ENCODE results near the gene PROM1.

PROM1 gene

DNA sequence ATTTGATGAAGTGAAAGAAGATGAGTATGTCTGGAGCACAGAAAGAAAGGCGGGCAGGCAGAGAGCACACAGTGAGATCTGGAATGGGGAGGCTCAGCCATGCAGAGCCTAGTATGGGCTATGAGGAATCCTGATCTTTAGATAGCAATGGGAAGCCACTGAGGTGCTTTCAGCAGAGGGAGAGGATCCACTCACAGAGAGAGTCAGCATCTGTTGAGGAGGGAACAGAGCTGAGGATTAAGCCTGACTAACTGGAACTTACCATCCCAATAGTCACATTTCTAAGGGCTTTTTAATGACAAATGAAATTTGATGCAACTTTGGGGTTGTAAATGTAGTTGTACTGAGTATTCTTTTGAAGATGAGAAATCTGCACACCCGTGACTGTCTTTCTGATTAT lies 100.2 kb downstream of the PROM1 start:
- no peak for FAIRE-seq

DNA sequence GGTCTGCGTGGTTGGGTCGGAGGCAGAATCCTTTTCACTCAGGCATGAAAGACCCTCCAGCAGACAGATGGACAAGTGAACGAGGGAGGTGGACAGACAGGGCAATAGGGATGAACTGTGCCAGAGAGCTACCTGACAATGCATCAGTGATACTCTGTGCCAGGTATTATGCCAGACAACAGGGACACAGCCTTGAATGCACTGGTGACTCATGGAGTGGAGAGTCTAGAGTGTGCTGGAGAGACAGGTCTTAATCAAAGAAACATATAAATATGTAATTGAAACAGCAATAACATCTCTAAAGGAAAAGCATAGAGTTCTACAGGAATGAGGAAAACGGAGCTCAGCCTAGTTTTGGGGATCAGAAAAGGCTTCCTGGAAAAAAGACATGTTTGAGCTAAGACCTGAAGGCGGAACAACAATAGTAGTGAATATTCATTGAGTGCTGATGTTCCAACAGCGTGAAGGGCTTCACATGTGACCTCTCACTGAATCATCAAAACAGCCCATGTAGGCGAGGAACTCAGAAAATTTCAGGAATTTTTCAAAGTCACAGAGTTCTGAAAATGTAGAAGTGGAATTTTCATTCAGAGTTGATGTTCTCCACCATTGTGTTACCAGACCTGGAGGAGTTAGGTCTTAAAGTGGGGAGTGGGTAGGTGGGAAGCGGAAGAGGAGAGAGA lies 100.8 kb downstream of the PROM1 start:
- no peak for FAIRE-seq

DNA sequence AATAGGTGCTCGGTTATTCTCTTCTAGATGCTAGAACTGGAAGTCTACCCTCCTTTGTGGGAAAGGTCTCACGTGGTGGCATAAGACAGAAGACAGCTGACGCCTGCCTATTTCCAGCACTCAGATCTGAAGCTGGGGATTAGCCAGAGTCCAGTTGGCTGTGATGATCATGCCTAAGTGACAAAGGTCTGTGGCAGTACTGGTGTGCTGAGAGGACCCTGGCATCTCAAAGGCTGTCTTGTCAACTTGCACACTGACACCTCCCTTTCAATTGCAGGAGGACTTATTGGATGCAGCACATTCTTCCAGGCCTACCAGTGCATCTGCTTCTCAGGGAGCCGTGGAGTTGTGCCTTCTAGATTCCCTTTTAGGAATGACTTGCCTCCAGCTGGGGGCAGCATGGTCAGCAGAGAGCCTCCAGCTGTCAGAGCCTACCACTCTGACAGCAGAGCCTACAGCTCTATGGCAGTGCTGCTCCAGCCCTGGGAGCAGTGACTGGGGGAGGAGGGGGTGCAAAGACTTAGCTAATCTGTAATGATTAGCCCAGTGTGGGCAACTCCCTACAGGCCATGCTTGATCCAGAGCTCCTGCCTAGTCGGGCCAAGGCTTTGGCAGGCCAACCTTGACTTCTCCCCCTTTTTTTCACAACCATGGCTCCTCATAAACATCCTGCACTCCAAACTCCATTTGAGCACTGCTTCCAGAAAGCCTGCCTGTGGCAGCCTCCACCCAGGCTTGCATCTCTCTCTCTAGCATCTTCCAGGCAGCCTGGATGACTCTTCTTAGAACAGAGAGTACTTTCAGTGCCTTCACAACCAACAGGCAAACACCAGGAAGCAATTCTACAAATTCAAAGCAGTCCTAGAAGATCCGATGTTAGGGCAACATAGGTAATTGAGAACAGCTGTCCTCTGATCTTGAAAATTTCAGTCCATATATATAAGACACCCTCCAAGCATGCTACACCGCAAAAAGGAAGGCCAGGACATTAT lies 107.1 kb downstream of the PROM1 start:
- no peak for FAIRE-seq

DNA sequence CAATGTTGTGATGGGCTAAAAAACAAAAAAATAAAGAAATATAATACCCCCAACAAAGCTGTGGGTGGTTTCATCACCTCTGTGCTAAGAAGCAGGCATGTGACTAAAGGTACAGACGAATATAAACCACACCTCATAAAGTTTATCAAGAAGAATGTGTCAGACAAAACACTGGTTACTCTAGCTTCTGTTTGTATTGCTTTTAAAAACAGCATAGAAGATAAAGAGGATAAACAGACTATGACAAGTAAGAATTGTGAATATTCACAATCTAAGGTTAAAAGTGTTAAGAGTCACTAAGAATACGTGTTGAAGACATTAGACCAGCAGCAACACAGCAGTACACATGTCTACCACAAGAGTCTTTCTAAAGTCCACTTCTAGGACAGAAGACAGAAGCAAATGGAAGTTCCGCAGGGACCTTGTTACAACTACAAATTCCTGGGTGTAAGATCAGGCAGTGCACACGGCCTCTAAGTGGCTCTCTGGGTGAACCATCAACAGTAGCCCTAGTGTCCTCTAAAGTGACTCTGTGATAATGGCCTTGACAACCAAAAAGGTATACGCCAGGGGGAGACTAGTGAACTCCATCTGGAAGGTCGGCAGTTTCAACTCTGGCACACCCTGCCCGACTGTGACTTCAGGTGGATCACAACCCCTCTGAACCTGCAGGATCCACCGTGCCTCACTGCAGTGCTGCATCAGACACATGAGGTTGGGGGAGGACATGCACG lies 112.6 kb downstream of the PROM1 start:
- no peak for FAIRE-seq

DNA sequence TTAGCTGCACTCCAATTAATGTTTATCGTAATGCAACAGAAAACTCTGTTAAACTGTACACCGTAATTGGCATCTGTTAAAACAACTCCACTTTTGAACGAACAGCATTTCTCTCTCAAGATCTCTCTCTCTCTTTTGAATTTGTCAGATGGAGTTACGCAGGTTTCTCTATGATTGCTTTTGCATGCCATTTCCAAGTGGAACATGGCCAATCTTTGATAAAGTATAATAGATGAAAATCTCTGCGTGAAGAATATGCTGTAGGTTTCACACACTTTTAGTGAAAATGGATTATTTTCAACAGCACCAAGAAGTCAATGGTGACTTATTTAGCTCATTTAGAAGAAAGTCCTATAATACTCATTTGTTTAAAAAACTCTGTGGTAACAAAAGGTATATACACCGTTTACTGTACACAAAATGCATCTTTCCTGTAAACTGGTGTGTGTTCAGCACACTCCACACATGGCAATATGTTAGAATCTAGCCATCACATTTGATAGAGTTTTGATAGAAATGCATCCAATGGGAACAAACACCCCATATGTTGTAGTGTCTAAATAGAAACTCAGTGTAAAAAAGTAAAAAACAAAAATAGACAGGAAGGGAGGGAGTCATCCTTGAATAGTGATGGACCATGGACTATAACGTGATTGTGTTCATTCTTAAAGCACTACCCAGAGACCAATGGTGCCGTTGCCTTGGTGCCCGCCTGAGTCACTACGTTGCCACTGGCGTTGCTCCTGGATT lies 115.1 kb downstream of the PROM1 start:
- no peak for FAIRE-seq

DNA sequence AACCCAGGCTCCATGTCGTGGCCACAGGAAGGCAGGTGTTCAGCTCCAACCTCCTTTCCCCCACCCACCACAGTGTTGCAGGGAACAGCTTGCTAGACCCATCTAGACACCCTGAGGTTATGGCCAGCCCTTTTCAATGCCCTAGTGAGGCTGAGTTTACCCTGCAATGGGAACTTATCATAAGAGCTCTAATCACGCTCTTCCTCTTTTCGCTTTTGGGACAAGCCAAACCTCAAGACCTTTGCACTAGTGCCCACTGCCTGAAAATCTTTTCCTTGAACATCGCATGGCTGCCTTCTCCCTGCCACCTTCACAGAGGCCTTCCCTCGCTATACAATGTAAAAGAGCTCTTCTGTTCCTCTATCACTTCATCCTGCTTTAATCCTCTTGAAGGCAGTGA lies 118.5 kb downstream of the PROM1 start:
- no peak for FAIRE-seq

DNA sequence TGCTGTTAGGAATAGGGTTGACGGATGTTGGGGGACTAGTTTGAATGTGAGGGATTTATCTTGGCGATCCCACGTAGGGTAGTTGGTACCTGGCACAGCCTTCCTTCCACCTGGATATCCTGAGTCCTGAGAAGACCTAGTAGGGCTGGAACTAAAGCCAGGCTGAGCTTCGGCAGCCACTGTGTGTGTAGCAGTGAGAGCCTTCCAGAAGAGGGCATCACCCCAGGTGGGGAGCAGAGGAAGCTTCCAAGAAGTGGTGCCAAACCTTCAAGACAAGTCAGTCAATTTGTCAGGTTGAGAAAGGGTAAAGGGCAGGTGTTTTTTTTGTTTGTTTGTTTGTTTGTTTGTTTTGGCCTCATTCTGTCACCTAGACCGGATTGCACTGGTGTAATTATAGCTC lies 119.7 kb downstream of the PROM1 start:
- FAIRE-seq = no peak

DNA sequence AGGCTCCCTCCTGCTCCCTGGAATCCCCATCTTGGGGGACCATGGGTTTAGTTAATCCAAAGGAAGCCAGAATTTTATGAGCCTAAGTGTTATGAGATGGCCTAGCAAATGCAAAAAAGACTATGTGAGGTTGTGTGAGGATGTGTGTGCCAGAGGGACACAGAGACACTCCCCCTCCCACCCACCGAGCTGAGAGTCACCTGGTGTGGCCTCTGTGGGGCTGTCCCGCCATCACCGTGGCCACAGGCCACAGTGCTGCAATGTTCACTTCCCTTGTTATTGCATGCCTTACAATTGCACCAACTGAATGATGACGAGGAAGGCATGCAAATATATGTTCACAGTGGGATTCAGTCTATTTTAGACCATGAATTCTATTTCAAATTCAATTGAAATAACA lies 120.2 kb downstream of the PROM1 start:
- FAIRE-seq = no peak

DNA sequence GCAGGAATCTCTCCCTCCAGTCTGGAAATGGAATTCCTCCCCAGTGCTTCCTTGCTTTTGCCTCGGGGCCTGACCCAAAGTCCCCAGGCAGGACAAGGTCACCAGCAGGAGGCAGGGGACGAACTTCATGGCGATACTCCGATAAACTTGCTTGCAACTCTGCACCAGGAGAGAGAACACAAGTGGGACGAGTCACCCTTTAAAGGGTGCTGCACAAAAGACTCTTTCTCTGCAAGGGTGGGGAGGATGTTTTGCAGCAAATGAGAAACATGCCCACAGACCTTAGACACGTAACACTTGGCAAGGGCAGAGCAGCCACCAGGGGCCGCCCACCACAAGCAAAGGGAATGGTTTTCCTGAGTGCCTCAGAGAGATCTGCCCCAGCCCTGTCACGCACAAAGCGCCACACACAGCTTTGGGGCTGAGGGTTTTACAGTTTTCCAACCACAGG lies 120.8 kb downstream of the PROM1 start, which contains the start of gene FGFBP2:
FGFBP2 (minus strand) TSS at position 175 of the 451 bp plus-strand sequence; CDS start at position 129, 46 bp downstream.
- FAIRE-seq = no peak

DNA sequence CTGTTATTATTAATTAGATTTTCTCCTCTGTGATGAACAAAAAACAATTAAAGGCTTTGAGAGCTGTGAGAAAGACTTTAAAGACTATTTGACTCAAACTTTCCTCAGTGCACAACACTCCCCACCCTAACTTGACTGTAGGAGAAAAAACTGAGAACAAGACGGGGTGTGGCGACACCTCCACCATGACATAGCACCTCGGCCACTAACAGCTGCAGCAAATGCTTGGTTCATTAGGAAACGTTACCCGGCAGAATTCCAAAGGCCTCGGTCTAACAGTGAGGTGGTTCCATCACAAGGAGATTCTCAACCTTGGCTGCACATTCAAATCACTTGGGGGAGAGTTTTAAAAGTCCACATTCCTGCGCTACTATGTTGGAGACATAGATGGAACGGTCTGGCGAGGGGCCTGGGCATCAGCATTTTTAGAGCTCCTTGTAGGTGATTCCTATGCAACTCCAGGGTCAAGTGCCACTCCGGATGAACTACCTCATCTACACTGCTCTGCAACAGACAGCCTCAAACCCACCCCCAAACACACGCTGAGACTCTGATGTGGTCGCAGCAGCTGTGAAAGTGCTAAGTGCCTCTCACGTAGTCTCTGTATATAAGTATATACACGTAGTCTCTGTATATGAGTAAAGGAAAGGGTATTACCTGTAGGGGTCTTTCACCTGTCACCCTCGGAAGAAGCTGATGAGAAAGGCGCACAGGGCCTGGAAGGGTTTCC lies 121.9 kb downstream of the PROM1 start:
- FAIRE-seq = no peak

DNA sequence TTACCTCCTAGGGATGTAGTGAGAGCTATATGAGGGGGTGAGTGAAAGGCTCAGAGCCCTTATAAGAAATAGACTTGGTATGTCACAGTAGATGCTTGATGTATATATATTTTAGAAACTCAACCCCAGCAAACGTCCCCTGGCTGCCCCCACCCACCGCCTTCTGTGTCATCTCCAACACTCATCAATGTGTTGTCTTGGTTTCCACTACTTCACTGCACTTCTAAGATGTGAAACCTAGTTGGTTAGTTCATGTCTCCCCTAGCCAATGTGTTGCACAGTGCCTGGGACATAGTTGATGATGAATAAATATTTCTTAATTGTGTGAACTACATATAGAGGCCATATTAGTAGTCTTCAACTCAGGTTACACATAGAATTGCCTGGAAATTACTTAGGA lies 125.3 kb downstream of the PROM1 start:
- no peak for FAIRE-seq

DNA sequence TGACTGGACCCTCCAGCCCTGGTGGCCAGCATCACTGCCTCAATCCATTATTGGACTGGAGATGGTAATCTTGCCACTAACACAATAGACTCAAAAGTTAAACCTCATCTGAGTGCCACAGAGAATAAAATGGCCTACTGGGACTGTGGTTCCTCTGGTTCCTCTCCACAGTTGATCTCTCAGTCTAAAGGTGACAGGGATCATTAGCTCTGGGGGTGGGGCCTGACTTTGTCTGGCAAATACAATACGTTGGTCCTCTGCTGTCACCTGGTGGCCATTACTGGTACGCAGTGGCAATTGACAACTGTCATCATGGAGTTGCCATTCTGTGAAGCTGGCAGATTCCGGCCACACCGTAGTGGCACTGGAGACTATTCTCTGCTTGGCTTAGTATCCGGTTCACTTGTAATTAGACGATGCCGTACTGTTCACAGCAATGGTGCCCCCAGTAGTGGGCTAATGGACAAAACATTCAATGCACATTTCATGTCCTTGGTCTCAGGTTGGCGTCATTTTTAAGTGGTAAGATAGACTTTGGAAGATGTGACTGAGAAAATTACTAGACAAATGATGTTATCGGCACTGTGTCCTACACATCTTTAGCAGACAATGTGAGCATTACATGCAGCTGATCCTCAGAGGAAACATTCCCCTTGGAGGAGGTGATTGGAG lies 127.5 kb downstream of the PROM1 start:
- FAIRE-seq = no peak

DNA sequence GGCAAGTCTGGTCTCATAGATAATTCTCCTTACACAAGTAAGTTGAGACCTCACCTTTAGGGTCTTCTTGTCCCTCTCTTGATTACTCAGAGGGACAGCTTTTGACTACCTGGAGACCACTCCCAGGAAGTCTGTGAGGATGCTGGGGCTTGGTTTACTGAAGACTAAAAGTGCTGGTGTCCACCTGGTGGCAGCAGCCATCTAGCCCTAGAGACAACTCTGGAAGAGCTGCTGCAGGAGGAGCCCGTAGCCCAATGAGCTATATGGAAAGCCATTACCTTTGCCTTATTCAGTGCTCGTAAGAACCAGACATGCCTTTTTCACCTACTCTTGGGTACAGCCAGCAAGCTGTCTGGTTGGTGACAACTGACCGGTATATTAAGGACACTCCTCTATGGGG lies 128.2 kb downstream of the PROM1 start:
- no peak for FAIRE-seq

DNA sequence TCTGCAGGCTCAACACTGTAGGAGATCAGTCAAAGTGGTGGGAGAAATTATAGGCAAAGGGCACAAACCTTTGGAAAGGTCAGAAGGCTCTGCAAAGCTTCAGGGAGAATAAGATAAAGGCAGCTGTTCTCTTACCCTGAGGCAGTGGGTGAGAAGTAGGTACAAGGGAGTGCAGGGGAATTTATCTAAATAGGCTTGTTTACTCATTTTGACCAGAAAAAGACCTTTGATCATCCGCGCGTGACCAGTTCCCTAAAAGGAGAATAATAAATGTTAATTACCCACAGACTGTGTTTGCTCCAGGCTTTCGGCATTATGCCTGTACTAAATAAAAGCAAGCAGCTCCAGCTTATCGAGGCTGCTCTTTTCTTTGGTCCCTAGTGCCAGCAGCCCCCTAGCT lies 130.2 kb downstream of the PROM1 start:
- FAIRE-seq = no peak

DNA sequence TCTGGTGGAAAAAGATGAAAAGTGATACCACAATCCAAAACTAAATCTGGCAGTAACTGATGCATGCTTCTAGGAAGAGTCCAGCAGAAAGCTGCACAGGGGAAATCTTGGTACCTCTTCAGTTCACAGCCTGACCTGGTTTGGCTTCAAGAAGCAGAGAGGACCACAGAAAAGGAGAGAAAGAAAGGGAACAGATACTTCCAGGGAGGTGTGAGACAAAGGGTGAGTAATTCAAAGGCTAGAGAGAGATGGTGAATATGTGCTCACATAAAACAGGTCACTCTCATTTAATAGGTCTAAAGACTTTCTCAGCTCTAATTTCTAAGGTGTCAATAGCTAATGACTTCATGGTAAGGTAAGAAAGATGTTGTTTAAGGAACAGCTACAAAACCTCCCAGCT lies 132.0 kb downstream of the PROM1 start:
- FAIRE-seq = no peak

DNA sequence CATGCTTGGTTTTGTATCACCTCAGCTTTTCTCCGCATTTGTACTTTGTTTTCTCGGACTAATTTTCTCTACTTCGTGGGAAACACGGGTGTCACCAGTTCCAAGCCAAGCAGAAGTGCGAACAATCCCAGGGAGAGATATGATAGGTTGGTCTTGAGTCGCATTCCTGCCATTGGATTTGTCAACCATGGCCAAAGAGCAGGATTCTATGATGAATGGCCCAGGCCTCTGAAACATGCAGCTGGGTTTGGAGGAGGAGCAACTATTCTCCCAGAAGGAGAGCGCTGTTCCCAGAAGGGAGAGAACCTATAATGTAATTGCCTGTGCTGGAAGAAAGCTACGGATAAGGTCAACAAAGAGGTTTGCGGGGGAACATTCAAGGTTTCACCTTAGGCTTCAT lies 135.0 kb downstream of the PROM1 start:
- no peak for FAIRE-seq

DNA sequence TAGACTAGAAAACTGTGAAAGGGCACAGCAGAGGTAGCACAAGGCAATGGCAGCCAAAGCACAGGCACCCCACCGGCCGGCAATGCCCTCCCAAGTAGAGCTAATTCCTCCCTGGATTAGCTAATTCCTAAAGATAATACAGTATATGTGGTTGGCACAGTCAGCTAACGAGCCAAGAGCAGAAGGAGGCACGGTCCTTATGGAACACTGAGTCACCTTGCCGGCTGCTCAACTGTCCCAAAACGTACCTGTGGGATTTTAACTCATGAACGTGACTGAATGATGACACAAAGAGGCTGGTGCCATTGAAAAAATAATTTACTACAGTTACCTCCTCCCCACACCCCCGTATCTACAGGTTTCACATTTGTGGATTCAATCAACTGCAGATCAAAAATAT lies 136.1 kb downstream of the PROM1 start:
- no peak for FAIRE-seq

DNA sequence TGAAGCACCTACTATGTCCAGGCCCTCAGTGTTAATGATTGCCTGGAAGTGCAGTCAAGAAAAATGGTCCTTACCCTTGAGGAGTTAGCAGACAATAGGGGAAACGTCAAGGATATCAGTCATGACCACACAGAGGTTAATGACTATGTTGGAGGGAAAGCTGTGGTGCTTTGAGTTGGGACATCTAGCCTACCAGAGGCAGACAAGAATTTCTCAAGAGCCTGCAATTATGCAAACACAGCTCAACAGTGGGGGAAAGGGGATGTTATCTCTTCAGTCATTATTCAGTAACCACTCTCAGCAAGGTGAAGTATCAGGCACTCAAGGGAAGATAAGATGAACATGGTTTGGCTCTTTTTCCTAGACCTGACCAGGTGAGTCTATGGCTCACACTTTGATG lies 138.3 kb downstream of the PROM1 start:
- no peak for FAIRE-seq

DNA sequence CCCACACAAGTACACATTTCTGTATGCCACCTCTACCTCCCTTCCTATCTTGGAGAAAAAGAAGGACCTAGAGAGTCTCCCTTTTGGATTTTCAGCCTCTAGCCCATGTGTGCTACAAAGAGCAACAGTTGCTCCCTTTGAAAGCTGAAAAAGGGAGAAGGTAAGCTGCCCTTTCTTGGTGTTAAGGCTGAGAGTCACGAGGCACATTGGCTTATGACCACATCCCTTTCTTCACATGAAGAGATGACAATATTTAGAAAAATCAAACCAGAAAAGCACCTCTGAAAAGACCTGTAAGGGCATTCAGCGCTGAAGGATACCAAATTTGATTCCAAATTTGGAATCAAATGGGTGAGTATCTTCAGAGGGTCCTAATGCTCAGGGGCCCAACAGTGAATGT lies 138.9 kb downstream of the PROM1 start:
- no peak for FAIRE-seq

DNA sequence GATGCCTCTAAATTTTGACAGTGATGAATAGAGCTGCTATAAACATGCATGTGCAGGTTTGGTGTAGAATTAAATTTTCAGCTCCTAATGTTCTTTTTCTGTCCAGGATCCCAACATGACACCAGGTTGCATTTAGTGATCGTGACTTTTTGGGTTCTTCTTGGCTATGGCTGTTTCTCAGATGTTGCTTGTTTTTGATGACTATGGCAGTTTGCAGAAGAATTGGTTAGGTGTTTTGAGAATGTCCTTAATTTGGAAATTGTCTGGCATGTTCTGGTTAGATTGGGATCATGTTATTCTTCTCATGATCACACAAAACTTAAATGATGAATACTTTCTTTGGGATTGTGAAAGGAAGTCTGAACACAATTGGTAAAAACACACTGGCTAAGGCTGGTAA lies 141.5 kb downstream of the PROM1 start:
- no peak for FAIRE-seq

DNA sequence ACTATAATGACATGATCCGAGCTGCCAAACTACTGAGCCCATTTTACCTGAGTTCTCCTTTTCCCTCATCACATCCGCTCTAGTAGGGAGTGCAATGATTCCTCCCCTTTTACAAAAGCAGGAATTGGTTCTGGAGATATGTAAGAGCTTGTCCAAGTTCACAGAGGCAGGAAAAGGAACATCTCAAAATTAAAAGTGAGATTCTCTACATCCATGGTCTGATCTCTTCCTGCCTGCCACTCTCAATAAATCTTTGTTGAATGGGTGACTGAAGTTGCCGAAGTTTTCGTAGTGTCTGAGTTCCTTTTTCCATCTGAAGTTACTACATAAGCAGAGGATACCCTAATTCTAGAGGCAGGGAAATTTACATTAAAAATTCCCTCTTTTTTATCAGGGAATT lies 145.2 kb downstream of the PROM1 start, which contains the start of gene FGFBP1:
FGFBP1 (minus strand) TSS at position 101 of the 400 bp plus-strand sequence. CDS start 2,108 bp downstream, outside the sequence.
- FAIRE-seq = no peak

All from TTC549 (cell line).